ENCODE data around the gene ZNF672.
"Not testable (repeated sequence)": the region's sequence is repeated elsewhere in the genome, so short reads cannot be mapped to it uniquely, and the experiment has no call there.

The ZNF672 gene

DNA sequence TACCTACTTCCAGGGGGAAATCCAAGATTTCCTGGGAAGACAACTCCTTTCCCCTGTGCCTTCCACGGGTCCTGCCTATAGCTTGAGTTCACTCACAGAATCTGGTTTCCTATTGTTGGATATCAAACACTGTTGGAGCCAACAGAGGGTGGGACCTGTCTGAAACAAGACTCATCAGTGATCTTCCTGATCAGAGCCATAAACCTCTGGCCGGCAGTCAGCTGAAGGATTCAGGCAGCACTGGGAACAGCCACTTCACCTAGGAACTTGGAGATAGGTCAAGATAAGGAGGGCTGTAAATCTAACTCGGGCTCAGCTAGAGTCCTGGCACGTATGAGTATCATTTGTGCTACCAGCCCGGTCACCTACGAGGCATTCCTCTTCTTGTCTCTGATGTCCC is 35.6 kb upstream of the ZNF672 start:
- no peak overlapping the region for H3K27ac ChIP-seq (ENCODE audit: insufficient read depth, low read length, poor library complexity, severe bottlenecking)
- peaks cover 4% of the 10 kb centered on the region for H3K27me3 ChIP-seq (replicated peaks; ENCODE audit: control insufficient read depth, insufficient read depth, low read length, poor library complexity, severe bottlenecking)
- H3K4me1 ChIP-seq (ENCODE audit: control insufficient read depth, insufficient read depth, low read length, poor library complexity, severe bottlenecking), result no peaks in the 10 kb centered on the region
- H3K9me3 ChIP-seq (ENCODE audit: control insufficient read depth, low read length), result no peaks in the 10 kb centered on the region
- no peaks in the 10 kb centered on the region for H3K36me3 ChIP-seq (ENCODE audit: control insufficient read depth, insufficient read depth, low read length)
- DNase-seq, result no peak
- H3K4me3 ChIP-seq (ENCODE audit: insufficient read depth, low read depth, low read length, poor library complexity, severe bottlenecking), result no peak overlapping the region

DNA sequence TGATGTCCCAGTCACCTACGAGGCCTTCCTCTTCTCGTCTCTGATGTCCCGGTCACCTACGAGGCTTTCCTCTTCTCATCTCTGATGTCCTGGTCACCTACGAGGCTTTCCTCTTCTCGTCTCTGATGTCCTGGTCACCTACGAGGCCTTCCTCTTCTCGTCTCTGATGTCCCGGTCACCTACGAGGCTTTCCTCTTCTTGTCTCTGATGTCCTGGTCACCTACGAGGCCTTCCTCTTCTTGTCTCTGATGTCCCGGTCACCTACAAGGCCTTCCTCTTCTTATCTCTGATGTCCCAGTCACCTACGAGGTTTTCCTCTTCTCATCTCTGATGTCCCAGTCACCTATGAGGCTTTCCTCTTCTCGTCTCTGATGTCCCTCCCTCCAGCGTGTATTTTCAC is 34.5 kb upstream of the ZNF672 start:
- H3K4me3 ChIP-seq (ENCODE audit: insufficient read depth, low read depth, low read length, poor library complexity, severe bottlenecking); H3K27me3 ChIP-seq (replicated peaks; ENCODE audit: control insufficient read depth, insufficient read depth, low read length, poor library complexity, severe bottlenecking); H3K4me1 ChIP-seq (ENCODE audit: control insufficient read depth, insufficient read depth, low read length, poor library complexity, severe bottlenecking); H3K9me3 ChIP-seq (ENCODE audit: control insufficient read depth, low read length); DNase-seq; H3K27ac ChIP-seq (ENCODE audit: insufficient read depth, low read length, poor library complexity, severe bottlenecking); H3K36me3 ChIP-seq (ENCODE audit: control insufficient read depth, insufficient read depth, low read length): not testable (repeated sequence)

DNA sequence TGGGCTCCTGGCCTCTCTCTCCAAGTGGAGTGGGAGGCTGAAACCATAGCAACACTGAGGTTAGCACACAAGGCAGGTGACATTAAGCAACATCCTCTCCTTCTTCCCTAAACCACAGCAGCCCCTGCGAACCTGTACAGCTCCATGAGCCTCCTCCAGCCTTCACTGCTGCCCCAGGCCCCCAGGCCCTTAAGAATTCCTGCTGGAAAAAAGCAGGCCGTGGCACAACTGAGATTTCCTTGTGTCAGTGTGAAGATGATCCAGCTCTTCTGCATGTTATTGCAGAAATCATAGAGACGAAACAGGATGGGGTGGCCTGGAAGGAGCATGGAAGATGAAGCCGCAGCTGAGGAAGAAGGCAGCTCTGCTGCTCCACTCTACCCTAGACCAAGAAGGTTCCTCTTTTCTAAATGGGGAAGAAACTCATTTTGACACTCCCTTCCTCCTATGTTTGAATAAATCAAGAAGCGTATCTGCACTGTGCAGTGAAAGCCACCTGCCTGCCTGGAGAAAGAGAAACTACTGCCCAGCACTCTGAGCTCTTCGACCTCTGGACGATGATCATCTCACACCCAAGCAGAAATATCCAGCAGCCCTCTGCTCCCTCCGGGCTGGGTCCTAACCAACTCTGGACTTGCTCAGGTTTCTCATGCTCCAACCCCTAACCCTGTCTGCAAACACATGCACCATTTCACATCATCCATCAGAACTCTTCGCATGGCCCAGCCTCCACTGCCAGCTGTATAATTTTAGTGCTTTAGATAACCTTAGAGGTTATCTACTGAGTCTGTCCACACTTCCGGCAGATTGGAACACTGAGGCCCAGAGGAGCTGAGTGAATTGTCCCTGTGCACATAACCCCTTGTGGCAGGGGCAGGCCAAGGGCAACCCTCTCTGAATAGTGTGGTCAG is 33.0 kb upstream of the ZNF672 start:
- Histone ChIP-seq H3K27ac (ENCODE audit: insufficient read depth, low read length, poor library complexity, severe bottlenecking) (no peak overlapping the region), H3K36me3 (ENCODE audit: control insufficient read depth, insufficient read depth, low read length) (no peaks in the 10 kb centered on the region), H3K4me1 (ENCODE audit: control insufficient read depth, insufficient read depth, low read length, poor library complexity, severe bottlenecking) (no peaks in the 10 kb centered on the region), H3K9me3 (ENCODE audit: control insufficient read depth, low read length) (no peaks in the 10 kb centered on the region), H3K27me3 (replicated peaks; ENCODE audit: control insufficient read depth, insufficient read depth, low read length, poor library complexity, severe bottlenecking) (peaks cover 4% of the 10 kb centered on the region), H3K4me3 (ENCODE audit: insufficient read depth, low read depth, low read length, poor library complexity, severe bottlenecking) (no peak overlapping the region)
- DNase-seq, result no peak

DNA sequence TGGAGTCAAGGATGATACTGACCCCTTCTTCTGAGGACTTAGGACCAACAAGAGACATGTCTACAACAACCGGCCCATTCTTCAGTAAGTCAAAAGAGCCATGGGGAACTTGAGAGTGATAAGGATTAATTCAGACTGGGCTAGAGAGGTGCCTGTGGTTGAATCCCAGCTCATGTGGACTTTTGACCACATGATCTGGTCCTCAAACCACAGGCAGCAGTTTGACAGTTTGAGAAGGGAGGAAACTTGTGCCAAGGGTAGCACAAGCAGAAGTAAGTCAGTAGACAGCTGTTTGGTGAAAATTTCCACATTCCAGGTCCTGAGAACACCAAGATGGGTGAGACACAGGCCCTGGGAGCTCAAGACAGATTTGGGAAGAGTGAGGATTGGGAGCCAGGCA is 32.1 kb upstream of the ZNF672 start:
- H3K27me3 ChIP-seq (replicated peaks; ENCODE audit: control insufficient read depth, insufficient read depth, low read length, poor library complexity, severe bottlenecking), result peaks cover 4% of the 10 kb centered on the region
- no peak for DNase-seq
- no peaks in the 10 kb centered on the region for H3K4me1 ChIP-seq (ENCODE audit: control insufficient read depth, insufficient read depth, low read length, poor library complexity, severe bottlenecking)
- H3K9me3 ChIP-seq (ENCODE audit: control insufficient read depth, low read length), result no peaks in the 10 kb centered on the region
- no peak overlapping the region for H3K27ac ChIP-seq (ENCODE audit: insufficient read depth, low read length, poor library complexity, severe bottlenecking)
- no peak overlapping the region for H3K4me3 ChIP-seq (ENCODE audit: insufficient read depth, low read depth, low read length, poor library complexity, severe bottlenecking)
- H3K36me3 ChIP-seq (ENCODE audit: control insufficient read depth, insufficient read depth, low read length), result no peaks in the 10 kb centered on the region

DNA sequence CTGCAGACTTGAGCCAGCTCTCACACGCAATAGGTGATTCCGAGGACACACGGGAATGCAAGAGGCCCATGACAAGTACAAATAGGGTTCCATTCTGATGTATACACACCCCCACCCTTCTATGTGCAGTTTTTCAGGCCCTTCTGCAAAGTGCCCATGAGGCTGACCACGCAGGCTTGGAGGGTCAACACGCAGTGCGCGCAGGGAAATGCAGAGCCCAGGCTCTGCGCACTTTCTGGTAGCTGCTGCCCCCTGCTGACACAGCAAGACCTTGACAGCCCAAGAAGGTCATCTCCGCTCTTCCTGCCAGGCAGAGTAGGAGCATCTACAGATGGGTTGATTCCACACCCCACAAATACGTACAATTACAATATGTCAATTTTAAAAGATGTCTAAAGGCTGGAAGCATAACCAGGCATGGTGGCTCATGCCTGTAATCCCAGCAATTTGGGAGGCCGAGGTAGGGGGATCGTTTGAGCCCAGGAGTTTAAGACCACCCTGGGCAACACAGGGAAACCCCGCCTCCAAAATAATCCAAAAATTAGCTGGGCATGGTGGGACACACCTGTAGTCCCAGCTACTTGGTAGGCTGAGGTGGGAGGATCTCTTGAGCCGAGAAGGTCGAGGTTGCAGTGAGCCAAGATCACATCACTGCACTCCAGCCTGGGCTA is 30.8 kb upstream of the ZNF672 start:
- no peak overlapping the region for H3K27ac ChIP-seq (ENCODE audit: insufficient read depth, low read length, poor library complexity, severe bottlenecking)
- H3K4me3 ChIP-seq (ENCODE audit: insufficient read depth, low read depth, low read length, poor library complexity, severe bottlenecking), result no peak overlapping the region
- peak in 2 of 3 donors; percentile 11 to 16 for DNase-seq
- H3K27me3 ChIP-seq (replicated peaks; ENCODE audit: control insufficient read depth, insufficient read depth, low read length, poor library complexity, severe bottlenecking), result peaks cover 4% of the 10 kb centered on the region
- H3K36me3 ChIP-seq (ENCODE audit: control insufficient read depth, insufficient read depth, low read length), result peaks cover 6% of the 10 kb centered on the region
- H3K4me1 ChIP-seq (ENCODE audit: control insufficient read depth, insufficient read depth, low read length, poor library complexity, severe bottlenecking), result no peaks in the 10 kb centered on the region
- H3K9me3 ChIP-seq (ENCODE audit: control insufficient read depth, low read length), result no peaks in the 10 kb centered on the region

DNA sequence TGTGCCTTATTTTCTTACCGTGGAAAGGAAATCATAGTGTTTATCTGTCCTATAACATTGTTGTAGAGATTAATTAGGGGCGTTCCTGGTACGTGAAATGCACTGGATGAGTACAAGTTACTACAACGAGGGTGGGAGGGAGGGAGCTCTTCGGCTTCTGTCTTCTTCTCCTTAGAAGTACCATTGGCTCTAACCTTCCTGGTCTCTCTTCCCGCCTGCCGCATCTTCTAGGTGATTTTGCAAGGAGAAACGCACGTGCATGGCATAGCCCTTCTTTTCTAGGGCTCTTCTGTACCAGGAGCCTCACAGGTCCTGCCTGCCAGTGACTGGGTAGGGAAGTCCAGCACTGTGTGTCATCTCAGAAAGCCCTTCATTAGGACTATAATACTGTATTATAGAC is 29.1 kb upstream of the ZNF672 start:
- DNase-seq, result no peak
- Histone ChIP-seq H3K36me3 (ENCODE audit: control insufficient read depth, insufficient read depth, low read length) (peaks cover 17% of the 10 kb centered on the region), H3K27ac (ENCODE audit: insufficient read depth, low read length, poor library complexity, severe bottlenecking) (no peak overlapping the region)

DNA sequence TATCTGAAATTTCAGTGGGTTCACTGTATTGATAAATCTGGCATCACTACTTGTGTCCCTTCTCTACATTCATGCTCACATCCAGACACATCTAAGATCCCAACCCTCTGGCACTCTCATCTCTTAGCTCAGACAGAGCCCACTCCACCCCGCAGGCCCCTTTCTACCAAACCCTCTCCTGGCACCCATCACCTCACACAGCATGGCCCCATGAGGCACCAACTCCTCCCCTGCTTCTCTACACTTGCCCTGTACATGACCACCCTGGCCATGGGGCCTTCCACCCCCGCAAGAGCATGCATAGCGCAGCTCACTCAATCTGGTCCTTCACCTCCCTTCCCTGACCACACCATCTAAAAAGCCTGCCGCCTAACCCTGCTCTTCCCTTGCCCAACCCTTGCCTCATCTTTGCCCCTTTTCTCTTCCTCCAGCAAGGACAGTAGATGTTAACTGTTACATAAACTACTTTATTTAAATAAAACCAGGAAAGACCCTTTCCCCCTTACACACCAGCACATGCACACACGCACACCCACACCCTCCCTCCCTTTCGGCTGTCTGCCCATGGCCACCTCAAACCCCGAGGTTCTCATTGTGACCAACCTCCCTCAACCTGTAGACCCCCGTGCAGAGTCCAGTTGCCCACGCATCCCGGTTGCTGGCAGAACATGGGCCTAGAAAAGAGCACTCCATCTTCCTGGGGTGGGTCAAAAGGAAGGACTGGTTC is 27.9 kb upstream of the ZNF672 start:
- no peak for DNase-seq
- Histone ChIP-seq H3K27ac (ENCODE audit: insufficient read depth, low read length, poor library complexity, severe bottlenecking) (no peak overlapping the region), H3K4me1 (ENCODE audit: control insufficient read depth, insufficient read depth, low read length, poor library complexity, severe bottlenecking) (no peaks in the 10 kb centered on the region), H3K36me3 (ENCODE audit: control insufficient read depth, insufficient read depth, low read length) (peaks cover 30% of the 10 kb centered on the region), H3K27me3 (replicated peaks; ENCODE audit: control insufficient read depth, insufficient read depth, low read length, poor library complexity, severe bottlenecking) (no peaks in the 10 kb centered on the region), H3K9me3 (ENCODE audit: control insufficient read depth, low read length) (no peaks in the 10 kb centered on the region), H3K4me3 (ENCODE audit: insufficient read depth, low read depth, low read length, poor library complexity, severe bottlenecking) (no peak overlapping the region)

More for the DNA sequence above, 29.1 kb upstream of the ZNF672 start:
- Histone ChIP-seq H3K9me3 (ENCODE audit: control insufficient read depth, low read length) (no peaks in the 10 kb centered on the region), H3K4me3 (ENCODE audit: insufficient read depth, low read depth, low read length, poor library complexity, severe bottlenecking) (no peak overlapping the region), H3K27me3 (replicated peaks; ENCODE audit: control insufficient read depth, insufficient read depth, low read length, poor library complexity, severe bottlenecking) (no peaks in the 10 kb centered on the region), H3K4me1 (ENCODE audit: control insufficient read depth, insufficient read depth, low read length, poor library complexity, severe bottlenecking) (no peaks in the 10 kb centered on the region)

DNA sequence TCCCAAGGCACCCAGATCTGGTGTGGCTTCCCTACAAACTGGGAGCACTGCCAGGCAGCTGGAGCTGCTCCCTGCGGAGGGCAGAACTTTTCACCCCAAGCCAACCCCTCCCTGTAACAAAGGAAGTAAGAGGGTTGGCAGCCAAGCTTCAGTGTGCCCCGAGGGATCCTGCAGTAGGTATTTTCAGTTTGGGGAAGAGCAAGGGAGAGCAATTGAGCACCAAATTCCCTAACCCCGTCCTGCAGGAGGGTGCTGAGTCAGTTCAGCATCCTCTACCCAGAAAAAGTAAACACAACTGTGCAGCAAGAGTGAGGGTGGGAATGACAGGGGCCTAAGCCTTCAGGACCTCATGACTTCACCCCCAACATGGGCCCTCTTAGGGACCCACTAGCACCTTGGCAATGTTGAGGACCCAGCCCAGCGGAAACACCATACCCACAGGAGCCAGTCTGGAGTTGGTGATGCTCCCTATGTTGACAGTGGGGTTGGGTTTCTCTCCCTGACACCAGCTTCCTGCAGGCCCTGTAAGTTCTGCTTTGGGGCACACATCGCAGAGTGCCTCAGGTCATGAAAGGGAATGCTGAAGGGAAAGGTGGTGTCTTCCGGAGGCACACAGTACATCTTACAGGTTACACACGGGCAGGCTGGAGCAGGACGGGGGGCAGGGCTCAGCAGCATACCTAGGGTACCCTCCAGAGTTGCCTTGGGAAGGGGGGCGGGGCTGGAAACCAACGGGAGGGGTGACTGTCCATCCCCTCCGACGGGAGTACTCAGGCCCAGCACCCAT is 27.1 kb upstream of the ZNF672 start:
- H3K9me3 ChIP-seq (ENCODE audit: control insufficient read depth, low read length), result no peaks in the 10 kb centered on the region
- no peak overlapping the region for H3K4me3 ChIP-seq (ENCODE audit: insufficient read depth, low read depth, low read length, poor library complexity, severe bottlenecking)
- H3K4me1 ChIP-seq (ENCODE audit: control insufficient read depth, insufficient read depth, low read length, poor library complexity, severe bottlenecking), result peaks cover under 1% of the 10 kb centered on the region
- H3K27me3 ChIP-seq (replicated peaks; ENCODE audit: control insufficient read depth, insufficient read depth, low read length, poor library complexity, severe bottlenecking), result no peaks in the 10 kb centered on the region
- H3K27ac ChIP-seq (ENCODE audit: insufficient read depth, low read length, poor library complexity, severe bottlenecking), result no peak overlapping the region
- peaks cover 37% of the 10 kb centered on the region for H3K36me3 ChIP-seq (ENCODE audit: control insufficient read depth, insufficient read depth, low read length)
- DNase-seq, result no peak

DNA sequence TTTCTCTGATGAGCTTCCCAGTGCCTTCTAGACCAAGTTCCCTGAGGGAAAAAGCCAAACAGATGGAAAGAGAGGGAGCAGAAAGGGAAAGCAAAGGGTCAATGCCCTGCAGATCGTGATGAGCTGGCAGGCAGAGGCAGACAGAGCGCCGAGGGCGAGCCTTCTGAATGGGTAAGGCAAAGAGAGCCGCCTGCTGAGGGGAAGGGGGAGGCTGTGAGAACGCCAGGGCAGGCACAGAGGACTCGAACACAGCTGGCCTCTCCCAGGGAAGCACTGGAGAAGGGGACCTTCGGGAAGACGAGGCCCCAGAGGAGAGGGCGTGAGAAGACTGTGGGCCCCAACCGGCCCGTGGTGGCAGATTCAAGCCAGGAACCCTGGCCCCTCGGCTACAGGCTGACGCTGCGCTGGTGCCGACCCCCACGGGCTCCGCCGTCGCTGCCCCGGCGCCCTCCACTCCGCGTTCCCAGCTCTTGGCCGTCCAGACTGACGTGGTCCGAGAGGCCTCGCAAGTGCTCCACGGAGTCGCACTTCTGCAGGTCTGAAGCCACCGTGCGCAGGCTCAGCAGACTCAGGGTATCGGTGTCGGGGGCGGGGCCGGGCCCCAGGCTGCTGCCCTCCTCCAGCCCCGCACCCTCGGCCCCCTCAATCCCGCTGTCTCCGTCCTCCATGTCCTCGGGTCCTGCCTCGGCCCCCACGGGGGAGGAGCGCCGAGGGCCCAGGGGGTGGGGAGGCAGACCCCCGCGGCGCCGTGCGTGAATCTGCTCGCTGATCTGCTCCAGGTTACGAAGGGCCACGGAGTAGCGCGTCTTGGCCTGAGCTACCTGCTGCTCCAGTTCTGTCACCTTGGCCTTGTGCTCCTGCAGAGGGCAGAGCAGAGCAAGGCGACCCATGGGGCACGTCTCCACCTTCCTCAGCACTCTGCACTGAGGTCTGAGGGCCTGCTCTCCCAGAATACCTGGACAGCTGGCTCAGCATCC is 26.2 kb upstream of the ZNF672 start:
- Histone ChIP-seq H3K27ac (ENCODE audit: insufficient read depth, low read length, poor library complexity, severe bottlenecking) (no peak overlapping the region), H3K36me3 (ENCODE audit: control insufficient read depth, insufficient read depth, low read length) (peaks cover 39% of the 10 kb centered on the region), H3K9me3 (ENCODE audit: control insufficient read depth, low read length) (no peaks in the 10 kb centered on the region), H3K27me3 (replicated peaks; ENCODE audit: control insufficient read depth, insufficient read depth, low read length, poor library complexity, severe bottlenecking) (no peaks in the 10 kb centered on the region), H3K4me3 (ENCODE audit: insufficient read depth, low read depth, low read length, poor library complexity, severe bottlenecking) (no peak overlapping the region), H3K4me1 (ENCODE audit: control insufficient read depth, insufficient read depth, low read length, poor library complexity, severe bottlenecking) (peaks cover 10% of the 10 kb centered on the region)
- no peak for DNase-seq

All from effector memory CD4-positive, alpha-beta T cell (primary cell).